Measurements from ENCODE around the gene CDH4.

GRCh38 chr20:61487346-61487996 lies 235.4 kb downstream of the CDH4 start:
- TF ChIP-seq, protein P1, sequence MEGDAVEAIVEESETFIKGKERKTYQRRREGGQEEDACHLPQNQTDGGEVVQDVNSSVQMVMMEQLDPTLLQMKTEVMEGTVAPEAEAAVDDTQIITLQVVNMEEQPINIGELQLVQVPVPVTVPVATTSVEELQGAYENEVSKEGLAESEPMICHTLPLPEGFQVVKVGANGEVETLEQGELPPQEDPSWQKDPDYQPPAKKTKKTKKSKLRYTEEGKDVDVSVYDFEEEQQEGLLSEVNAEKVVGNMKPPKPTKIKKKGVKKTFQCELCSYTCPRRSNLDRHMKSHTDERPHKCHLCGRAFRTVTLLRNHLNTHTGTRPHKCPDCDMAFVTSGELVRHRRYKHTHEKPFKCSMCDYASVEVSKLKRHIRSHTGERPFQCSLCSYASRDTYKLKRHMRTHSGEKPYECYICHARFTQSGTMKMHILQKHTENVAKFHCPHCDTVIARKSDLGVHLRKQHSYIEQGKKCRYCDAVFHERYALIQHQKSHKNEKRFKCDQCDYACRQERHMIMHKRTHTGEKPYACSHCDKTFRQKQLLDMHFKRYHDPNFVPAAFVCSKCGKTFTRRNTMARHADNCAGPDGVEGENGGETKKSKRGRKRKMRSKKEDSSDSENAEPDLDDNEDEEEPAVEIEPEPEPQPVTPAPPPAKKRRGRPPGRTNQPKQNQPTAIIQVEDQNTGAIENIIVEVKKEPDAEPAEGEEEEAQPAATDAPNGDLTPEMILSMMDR (IDR thresholded peaks at IDR 0.05): no peak
- TF ChIP-seq POLR2A (IDR thresholded peaks at IDR 0.05): no peak
